GM19438 (cell line): ENCODE data around the gene ATAD3C.
"Not testable (repeated sequence)": the region's sequence is repeated elsewhere in the genome, so short reads cannot be mapped to it uniquely, and the experiment has no call there.

Source experiments
- ATAC-seq: cut with Tn5 transposase; IDR thresholded peaks from one replicate; pipeline ENCODE4 v1.9.1; 2021; ENCODE audit warnings: low read depth; ENCODE audit not compliant: unreplicated experiment

ATAD3C gene

GRCh38 chr1:1494311-1494710 is 44.8 kb downstream of the ATAD3C start:
- ATAC-seq = not testable (repeated sequence)

- not testable (repeated sequence) for ATAC-seq
Observed at GRCh38 chr1:1495461-1495975, 46.0 kb downstream of the ATAD3C start.

GRCh38 chr1:1504777-1505365 is 55.4 kb downstream of the ATAD3C start:
- not testable (repeated sequence) for ATAC-seq

- not testable (repeated sequence) for ATAC-seq
Observed at GRCh38 chr1:1505366-1505798, 55.9 kb downstream of the ATAD3C start.

GRCh38 chr1:1505801-1506200 is 56.3 kb downstream of the ATAD3C start:
- ATAC-seq = not testable (repeated sequence)

DNA sequence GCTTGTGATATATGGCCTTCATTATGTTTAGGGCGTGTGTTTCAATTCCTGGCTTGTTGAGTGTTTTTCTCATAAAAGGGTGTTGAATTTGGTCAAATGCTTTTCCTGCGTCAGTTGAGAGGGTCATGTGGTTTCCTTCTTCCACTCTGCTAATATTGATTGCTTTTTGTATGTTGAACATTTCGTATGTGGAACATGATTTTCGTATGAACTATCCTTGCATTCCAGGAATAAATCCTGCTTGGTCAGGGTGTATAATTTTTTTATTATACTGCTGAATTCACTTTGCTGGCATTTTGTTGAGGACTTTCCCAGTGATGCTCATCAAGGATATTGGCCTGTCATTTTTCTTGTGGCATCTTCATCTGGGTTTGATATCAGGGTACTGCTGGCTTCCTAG is 57.8 kb downstream of the ATAD3C start:
- ATAC-seq = no peak

DNA sequence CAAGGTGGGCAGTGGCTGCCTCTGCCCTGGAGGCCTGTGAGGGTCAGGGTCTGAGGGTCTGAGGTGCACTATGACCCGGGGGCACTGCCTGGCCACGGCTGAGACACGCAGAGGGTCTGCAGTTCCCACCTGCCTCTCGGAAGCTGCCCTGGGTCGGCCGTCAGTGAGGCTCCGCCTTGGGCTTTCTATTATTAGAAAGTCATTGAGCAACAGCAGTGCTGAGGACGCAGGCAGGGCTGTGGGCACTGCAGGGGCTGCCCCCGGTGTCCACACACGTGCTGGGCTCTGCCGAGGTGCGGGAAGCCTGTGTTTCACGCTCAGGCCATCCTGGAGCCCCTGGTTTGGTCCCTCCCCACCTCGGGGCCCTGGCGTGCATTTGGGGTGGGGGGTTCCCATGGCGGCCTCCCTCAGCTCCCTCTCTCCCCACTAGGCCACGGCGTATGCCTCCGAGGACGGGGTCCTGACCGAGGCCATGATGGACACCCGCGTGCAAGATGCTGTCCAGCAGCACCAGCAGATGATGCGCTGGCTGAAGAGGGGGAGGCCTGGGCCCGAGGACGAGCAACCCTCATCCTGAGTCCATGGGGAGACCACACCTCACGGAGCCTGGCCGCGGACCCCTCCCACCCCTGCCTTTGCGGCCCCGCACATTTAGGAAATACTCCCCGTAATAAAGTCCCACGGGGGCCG is 59.4 kb downstream of the ATAD3C start:
- ATAC-seq = not testable (repeated sequence)

DNA sequence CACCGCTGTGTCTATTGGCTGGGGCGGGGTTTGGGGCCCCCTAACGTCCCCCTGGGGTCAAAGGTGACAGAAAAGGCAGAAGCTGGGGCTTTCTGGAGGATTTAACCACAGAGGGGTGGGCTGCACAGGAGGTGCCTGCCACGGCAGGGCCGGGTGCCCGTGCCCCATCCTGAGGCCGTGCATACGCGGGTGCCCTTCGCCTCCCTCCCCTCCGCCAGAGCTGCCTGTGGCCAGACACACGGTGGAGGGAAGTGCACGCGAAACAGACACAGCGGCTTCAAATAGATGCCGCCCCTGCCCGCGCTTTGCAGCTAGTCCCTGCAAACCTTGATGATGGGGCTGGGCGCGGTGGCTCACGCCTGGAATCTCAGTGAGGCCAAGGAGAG is 60.0 kb downstream of the ATAD3C start:
- not testable (repeated sequence) for ATAC-seq

GRCh38 chr1:1510912-1511532 is 61.5 kb downstream of the ATAD3C start:
- no peak for ATAC-seq

- ATAC-seq = peak; percentile 87
Observed at GRCh38 chr1:1511533-1512285, 62.2 kb downstream of the ATAD3C start, which contains the start of gene ATAD3A. TSS of gene ATAD3A (plus strand) at chr1:1512162. CDS start at chr1:1512269, 107 bp downstream.

- not testable (repeated sequence) for ATAC-seq
Observed at GRCh38 chr1:1512425-1512824, 62.9 kb downstream of the ATAD3C start.

- ATAC-seq = not testable (repeated sequence)
Observed at GRCh38 chr1:1513675-1514074, 64.2 kb downstream of the ATAD3C start.

- ATAC-seq = not testable (repeated sequence)
Observed at GRCh38 chr1:1514376-1514775, 64.9 kb downstream of the ATAD3C start.

DNA sequence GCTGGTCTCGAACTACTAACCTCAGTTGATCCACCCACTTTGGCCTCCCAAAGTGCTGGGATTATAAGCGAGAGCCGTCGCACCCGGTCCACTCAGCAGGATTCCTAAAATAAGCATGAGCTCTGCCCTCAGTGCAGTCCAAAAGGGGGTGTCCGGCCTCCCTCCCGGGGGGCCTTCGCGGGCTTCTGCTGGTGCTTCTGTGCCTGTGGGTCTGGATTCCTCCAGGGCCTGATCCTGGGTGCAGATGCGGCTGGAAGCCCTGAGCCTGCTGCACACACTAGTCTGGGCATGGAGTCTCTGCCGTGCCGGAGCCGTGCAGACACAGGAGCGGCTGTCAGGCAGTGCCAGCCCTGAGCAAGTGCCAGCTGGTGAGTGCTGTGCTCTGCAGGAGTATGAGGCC is 67.4 kb downstream of the ATAD3C start:
- ATAC-seq = not testable (repeated sequence)

DNA sequence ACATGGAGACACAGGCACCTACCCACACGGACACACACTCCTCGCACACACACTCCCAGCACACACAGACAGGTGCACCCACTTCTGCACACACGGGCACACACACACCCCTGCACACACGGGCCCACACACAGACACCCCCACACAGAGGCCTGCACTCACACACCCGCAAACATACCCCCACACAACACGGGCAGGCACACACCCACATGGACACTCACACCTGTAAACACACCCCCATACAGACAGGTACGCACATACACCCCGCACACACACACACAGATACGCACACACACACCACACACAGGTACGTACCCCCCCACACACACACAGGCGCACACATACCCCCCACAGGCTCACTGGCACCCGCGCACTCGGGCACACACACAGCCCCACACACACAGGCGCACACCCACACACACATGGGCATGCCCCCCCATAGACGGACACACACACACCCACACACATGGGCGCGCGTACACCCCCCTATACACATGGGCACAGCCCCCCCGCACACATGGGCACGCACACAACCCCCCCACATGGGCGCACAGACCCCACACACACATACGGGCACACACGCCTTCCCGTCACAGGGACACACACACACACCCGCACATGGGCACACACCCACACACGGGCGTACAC is 68.6 kb downstream of the ATAD3C start:
- no peak for ATAC-seq

GRCh38 chr1:1518621-1519007 is 69.1 kb downstream of the ATAD3C start:
- not testable (repeated sequence) for ATAC-seq
